NT2/D1 (cell line): ENCODE results near the gene RTL1.

ENCODE experiments used
- DNase-seq: peaks from one replicate; pipeline ENCODE4 v3.0.0-alpha.2; 2011; ENCODE audit warnings: low read depth, low spot score
- H3K27me3 ChIP-seq: 2 replicates; pipeline ENCODE4 v1.6.0; 2011; ENCODE audit warnings: mild to moderate bottlenecking; ENCODE audit not compliant: insufficient read length, insufficient read depth
- H3K36me3 ChIP-seq: 2 replicates; pipeline ENCODE4 v1.6.1; 2011; ENCODE audit warnings: mild to moderate bottlenecking, low read length, mixed read lengths; ENCODE audit not compliant: insufficient read depth, insufficient read length
- H3K4me1 ChIP-seq: 2 replicates; pipeline ENCODE4 v1.5.1; 2011; ENCODE audit not compliant: insufficient read depth, insufficient read length
- H3K4me3 ChIP-seq: 2 replicates; pipeline ENCODE4 v1.5.1; 2011; ENCODE audit warnings: low read depth; ENCODE audit not compliant: insufficient read length
- H3K9ac ChIP-seq: 2 replicates; pipeline ENCODE4 v1.6.0; 2011; ENCODE audit warnings: low read depth; ENCODE audit not compliant: insufficient read length
- H3K9me3 ChIP-seq: 2 replicates; pipeline ENCODE4 v1.5.1; 2011; ENCODE audit warnings: mild to moderate bottlenecking, low read length; ENCODE audit not compliant: insufficient read depth
- SUZ12 ChIP-seq: IDR thresholded peaks from 2 replicates; pipeline ENCODE4 v1.6.1; 2011; ENCODE audit not compliant: insufficient read length, insufficient read depth; ENCODE audit errors: extremely low read depth
- YY1 ChIP-seq: IDR thresholded peaks from 2 replicates; pipeline ENCODE4 v1.6.1; 2011; ENCODE audit not compliant: insufficient read length, insufficient read depth
- ZNF274 ChIP-seq: IDR thresholded peaks from 2 replicates; pipeline ENCODE4 v1.6.1; 2011; ENCODE audit warnings: mild to moderate bottlenecking, low read depth, low read length

The RTL1 gene

DNA sequence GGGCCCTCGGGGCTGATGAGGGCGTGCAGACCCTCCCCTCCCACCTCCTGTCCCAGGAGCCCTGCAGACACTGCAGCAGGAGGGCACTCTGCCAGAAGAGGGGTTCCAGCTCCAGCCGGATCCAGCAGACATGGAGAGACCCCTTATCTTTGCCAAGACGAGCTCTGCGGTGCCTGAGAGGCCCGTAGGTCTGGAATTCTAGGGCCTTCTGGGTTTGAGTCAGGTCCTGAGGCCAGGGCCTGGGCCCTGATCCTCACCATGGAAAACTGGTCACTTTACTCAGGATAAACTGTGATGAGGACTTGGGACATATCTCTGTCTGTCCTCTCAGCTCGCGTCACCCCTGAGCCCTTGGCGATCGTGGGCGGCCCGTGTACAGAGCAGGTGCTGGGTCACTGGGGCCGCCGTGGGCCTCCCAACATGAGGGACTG, 63.8 kb downstream of the RTL1 start:
- no peak overlapping the region for H3K4me3 ChIP-seq
- H3K27me3 ChIP-seq: no peaks in the 10 kb centered on the region
- H3K9me3 ChIP-seq: no peaks in the 10 kb centered on the region
- H3K36me3 ChIP-seq: no peaks in the 10 kb centered on the region
- peaks cover 24% of the 10 kb centered on the region for H3K4me1 ChIP-seq
- no peak for TF ChIP-seq YY1
- no peak for TF ChIP-seq ZNF274
- no peak for DNase-seq
- peak overlapping the region; percentile 16 for H3K9ac ChIP-seq

DNA sequence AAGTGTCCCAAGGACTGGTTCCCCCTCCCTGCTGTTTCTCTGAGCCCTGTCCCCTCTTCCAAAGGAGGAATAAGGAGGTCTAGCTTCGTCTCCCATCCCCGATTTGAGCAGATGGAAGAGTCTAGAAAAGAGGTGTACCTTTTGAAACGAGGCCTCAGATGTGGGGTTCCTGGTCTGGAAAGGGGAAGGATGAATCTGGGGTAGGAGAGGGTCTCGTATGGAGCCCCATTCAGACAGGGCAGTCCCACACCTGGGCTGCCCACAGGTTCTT, 64.3 kb downstream of the RTL1 start:
- no peak for TF ChIP-seq YY1
- TF ChIP-seq ZNF274: no peak
- TF ChIP-seq SUZ12: no peak
- Histone ChIP-seq H3K27me3 (no peaks in the 10 kb centered on the region), H3K4me3 (no peak overlapping the region), H3K36me3 (no peaks in the 10 kb centered on the region), H3K9ac (peak overlapping the region; percentile 16), H3K9me3 (no peaks in the 10 kb centered on the region), H3K4me1 (peaks cover 24% of the 10 kb centered on the region)
- no peak for DNase-seq

DNA sequence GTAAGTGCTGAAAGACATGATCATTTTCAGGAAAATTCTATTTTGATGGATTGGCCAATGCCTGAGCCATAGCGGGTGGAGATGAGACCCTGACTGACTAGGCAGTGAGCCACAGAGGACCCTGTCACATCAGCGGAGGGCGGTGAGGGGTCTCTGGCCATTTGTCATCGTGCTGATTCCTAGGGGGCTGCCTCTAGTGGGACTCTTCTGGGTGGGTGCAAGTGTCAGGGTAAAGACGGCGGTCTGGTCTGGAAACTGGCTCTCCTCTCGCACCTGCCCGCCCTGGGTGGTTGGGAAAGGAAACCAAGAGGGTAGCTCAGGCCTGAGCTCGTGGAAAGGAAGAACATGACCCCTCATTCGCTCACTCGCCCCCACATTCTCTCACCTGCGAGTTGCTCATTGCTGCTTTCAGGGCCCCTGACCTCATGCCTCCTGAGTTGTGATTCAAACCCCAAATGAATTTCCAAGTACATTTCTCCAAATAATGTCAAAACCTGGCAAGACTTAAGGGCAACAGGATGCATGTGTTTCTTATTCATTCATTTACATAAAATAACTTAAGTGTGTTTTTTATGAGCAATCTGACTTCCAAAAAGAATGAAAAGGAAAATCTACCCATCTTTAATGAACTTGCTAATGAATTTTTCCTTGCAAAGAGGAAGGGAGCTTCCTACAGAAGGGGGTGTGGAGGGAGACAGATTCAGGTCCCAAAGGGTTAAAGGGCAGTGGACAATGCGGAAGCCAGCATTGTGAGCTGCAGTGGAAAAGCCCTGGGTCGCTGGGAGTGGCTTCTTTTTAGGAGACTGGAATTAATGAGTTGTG, 64.8 kb downstream of the RTL1 start:
- H3K4me1 ChIP-seq: peaks cover 24% of the 10 kb centered on the region
- H3K36me3 ChIP-seq: no peaks in the 10 kb centered on the region
- H3K9me3 ChIP-seq: no peaks in the 10 kb centered on the region
- no peak for DNase-seq
- no peak for TF ChIP-seq SUZ12
- no peak for TF ChIP-seq YY1
- TF ChIP-seq ZNF274: no peak
- H3K27me3 ChIP-seq: no peaks in the 10 kb centered on the region
- no peak overlapping the region for H3K4me3 ChIP-seq
- H3K9ac ChIP-seq: no peak overlapping the region

DNA sequence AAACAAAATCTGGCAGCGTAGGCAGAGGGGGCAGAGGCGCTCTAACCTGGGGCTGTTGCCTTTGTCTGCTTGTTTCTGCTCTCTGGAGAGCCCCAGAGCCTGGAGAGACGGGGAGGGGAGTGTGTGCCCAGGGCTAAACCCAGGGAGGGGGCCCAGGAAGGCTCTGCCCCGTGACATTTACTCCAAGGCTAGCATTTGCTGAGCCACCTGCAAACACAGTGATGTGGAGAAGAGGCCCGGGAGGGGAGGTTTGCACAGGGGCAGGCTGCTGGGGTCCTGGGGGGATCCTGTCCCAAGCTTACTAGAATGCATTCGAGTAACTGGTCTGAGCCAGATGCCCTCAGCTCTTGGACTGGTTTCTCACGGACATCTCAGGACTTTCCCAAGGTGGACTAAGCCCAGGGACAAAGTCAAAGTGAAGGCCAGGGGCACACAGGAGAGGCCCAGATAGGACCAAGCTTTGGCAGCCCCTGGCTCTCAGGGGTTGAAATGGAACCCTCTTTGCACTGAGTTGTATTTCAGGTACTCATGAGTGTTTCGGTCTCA, 65.6 kb downstream of the RTL1 start:
- Histone ChIP-seq H3K9ac (no peak overlapping the region), H3K4me1 (peaks cover 26% of the 10 kb centered on the region), H3K27me3 (no peaks in the 10 kb centered on the region), H3K36me3 (no peaks in the 10 kb centered on the region), H3K4me3 (no peak overlapping the region), H3K9me3 (no peaks in the 10 kb centered on the region)
- DNase-seq: no peak
- TF ChIP-seq SUZ12 (no peak), YY1 (no peak), ZNF274 (no peak)

DNA sequence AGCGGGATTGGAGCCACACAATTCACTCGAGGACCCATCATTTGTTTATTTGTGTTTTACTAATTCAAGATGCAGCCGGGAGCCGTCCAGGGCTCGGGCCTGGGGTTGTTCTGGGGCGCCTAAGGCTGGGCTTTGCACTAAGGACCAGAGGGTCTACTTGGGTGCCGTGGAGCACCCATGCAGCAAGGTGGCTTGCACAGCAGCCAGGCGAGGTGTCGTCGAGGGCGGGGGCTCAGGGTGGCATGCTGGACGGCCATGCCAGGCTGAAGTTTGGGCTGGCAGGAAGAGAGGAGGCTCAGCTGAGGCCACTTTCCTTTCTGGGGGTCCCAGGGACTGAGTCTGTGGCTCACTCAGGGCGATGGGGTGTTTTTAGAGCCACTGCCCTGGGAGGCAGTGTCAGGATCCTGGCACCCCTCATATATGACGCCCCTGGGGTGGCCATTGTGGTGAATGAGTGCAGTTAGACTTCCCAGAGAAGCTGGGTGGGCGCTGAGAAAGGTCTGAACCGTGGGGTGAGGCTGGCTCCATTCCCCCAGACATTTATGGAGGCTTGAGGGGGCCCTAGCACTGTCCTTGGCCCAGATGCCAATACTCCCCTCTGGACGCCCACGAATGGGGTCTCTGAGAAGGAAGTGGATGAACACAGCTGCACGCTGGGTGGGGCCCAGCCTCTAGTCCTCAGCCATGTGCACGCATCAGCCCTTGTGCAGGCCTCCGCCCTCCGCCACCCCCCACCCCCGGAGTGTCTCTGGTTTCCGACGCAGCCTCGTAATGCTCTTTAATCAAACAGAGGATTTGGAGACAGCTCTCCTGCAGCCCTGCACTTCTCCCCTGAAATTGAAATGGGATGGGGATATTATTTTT, 66.3 kb downstream of the RTL1 start:
- Histone ChIP-seq H3K27me3 (no peaks in the 10 kb centered on the region), H3K4me3 (no peak overlapping the region), H3K36me3 (no peaks in the 10 kb centered on the region), H3K9me3 (no peaks in the 10 kb centered on the region), H3K4me1 (peaks cover 27% of the 10 kb centered on the region), H3K9ac (peak overlapping the region; percentile 42)
- TF ChIP-seq SUZ12: no peak
- TF ChIP-seq YY1: no peak
- TF ChIP-seq ZNF274: no peak
- DNase-seq: no peak

DNA sequence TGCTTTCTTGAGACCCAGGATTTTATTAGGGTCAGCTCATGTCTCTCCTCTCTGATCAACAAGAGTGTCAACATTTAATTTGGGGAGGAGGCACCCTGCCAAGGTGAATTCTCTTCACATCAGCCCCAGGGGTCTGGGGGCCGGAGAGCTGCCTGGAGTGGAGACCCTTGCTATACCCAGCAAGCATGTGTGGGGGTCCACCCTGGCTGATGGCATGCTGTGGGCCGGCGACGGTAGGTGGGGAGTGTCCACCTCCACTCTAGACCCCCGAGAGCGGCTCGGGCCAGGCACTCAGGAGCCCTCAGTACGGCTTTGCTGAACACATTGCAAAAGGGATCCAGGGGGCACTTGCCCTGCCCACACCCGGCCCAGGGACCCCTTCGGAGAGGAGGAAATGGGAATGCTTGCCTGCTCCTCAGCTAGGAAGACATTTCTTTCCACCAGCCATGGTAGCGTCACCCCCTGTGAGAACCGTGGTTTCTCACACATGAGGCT, 67.2 kb downstream of the RTL1 start:
- no peak overlapping the region for H3K4me3 ChIP-seq
- H3K9ac ChIP-seq: no peak overlapping the region
- no peak for DNase-seq
- H3K9me3 ChIP-seq: no peaks in the 10 kb centered on the region
- peaks cover 22% of the 10 kb centered on the region for H3K4me1 ChIP-seq
- TF ChIP-seq ZNF274 (no peak), SUZ12 (no peak), YY1 (no peak)
- no peaks in the 10 kb centered on the region for H3K36me3 ChIP-seq
- no peaks in the 10 kb centered on the region for H3K27me3 ChIP-seq

DNA sequence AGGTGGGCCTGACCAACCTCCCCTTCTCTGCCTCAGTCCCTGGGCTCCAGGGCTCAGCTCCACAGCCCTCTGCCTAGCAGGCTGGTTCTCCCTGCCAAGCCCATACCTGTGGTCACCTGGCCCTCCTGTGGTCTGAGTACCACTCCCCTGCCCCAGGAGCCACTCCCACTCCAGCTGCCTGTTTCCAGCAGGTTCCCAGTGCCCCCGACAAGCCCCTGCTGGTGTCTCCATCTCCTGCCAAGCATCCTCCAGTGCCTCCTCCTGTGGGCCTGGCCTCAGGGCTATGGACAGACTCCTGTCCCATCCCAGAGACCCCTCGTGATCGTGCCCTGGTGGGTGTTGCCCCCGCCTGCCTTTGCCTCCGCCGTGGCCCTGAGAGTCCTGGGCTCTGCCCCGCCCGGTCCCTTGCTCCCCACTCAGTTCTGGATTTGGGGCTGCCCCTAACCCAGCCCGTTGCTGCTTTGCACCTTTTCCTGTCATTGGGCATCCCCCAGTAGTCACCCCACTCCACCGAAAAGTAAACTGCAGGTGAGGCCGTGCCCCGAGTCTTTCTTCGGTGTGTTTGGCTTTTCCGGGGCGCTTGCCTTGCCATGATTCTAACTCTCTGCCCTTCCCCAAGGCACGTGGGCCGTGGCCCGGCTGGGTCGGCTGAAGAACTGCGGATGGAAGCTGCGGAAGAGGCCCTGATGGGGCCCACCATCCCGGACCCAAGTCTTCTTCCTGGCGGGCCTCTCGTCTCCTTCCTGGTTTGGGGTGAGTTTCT, 67.8 kb downstream of the RTL1 start:
- Histone ChIP-seq H3K9ac (no peak overlapping the region), H3K36me3 (no peaks in the 10 kb centered on the region), H3K27me3 (no peaks in the 10 kb centered on the region), H3K9me3 (no peaks in the 10 kb centered on the region), H3K4me1 (peaks cover 22% of the 10 kb centered on the region), H3K4me3 (no peak overlapping the region)
- DNase-seq: no peak
- TF ChIP-seq YY1: no peak
- no peak for TF ChIP-seq SUZ12
- TF ChIP-seq ZNF274: no peak
